ENCODE data around the gene ARRB1.
A peak's percentile ranks its signal among the peaks of the same experiment; 100 is the strongest.

The ARRB1 gene

DNA sequence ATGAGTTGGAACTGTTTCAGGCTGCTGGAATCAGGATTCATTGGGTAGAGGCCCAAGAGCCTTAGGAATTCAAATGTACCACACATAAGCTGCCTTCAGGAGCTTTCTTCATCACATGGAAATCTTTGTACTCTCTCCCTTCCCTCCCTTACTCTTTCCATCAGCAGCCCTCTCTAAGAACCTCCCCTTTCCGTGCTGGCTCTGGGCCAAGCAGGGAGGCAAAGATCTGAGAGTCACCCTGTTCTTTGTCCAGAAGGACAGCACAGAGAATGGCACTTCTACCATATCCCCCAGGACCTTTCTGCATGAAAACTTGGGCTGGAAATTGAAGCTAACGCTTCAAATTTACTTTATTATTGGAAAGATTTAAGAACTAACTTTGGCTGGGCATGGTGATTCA lies 131.6 kb downstream of the ARRB1 start:
- DNase-seq (ENCODE audit: low spot score): no peak

DNA sequence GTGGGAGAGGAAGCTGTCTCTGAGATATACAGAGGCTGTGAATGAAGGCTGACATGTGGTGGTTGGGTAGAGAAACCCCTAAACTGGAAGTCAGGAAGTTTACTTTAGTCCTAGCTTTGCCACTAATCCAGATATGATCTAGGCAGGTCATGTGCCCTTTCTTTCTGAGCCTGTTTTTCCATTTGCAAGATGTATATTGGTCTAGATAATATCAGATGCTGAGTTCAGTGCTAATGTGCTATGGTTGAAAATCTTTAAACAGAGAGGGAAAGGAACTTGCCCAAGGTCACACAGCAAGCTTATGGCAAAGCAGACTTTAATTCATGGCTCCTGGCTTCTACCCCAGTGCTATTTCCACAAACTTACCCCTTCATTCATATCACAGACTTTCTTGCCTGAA lies 136.6 kb downstream of the ARRB1 start:
- no peak for DNase-seq (ENCODE audit: low spot score)

DNA sequence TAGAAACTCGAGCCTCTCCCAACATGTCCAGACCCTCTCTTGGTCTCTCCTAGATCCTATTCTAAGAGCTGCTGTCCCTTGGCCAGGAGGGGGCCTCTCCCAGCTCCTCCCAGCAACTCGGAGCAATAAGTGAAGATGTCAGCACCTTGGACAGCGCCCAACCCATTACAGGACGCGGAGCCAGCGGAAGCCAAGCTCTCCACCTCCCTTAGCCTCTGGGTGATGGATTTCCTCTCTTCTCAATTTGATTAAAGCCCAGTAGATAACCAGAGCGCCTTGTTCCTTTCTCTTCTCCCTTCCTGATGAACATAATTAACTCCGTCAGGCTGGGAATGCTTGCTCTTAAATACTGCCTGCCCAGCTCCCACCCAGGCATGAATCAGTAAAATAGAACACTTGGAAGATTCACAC lies 137.0 kb downstream of the ARRB1 start:
- peak; percentile 84 for DNase-seq (ENCODE audit: low spot score)

Measured in AG20443 (cell line).